ENCODE measurements around the gene KBTBD12. TPM values are rescaled to one million over a fixed set of nuclear protein-coding genes. Genes with fewer than 3 reads are reported as not detected.

KBTBD12 gene
- total RNA-seq, 4 donors from 2014 or later: 3.3 to 17.5 (median 4.3) TPM

- no peak overlapping the region for H3K27ac ChIP-seq
- H3K27me3 ChIP-seq: no peaks in the 10 kb centered on the region
- H3K4me3 ChIP-seq: no peak overlapping the region
- 100% methylated on average over 1 of the region's 1 CpG; no CpG with 5 or more reads in 1 of the 2 donors for whole genome bisulfite sequencing, 2 donors (ENCODE audit: low coverage in 1 of 2)
- TF ChIP-seq CTCF (IDR thresholded peaks at IDR 0.05): no peak
- TF ChIP-seq POLR2AphosphoS5 (IDR thresholded peaks at IDR 0.05): no peak
- TF ChIP-seq EP300 (IDR thresholded peaks at IDR 0.05; ENCODE audit: low read depth): no peak
- TF ChIP-seq POLR2A (IDR thresholded peaks at IDR 0.05): no peak
- no peaks in the 10 kb centered on the region for H3K9me3 ChIP-seq
- intact Hi-C loops (cut with DNase I; ENCODE audit: low total_unique reads) (no loop called here), in situ Hi-C loops (cut with MboI; ENCODE audit: low pct_ligation_motif_present in 1 of 4, low pct_unique_long_range_greater_than_20kb in 1 of 4, low sequenced_read_pairs in 3 of 4) (no loop called here)
- DNase-seq: no peak
- no peaks in the 10 kb centered on the region for H3K4me1 ChIP-seq
- no peaks in the 10 kb centered on the region for H3K36me3 ChIP-seq
Measured at GRCh38 chr3:127933396-127933795, 18.4 kb downstream of the KBTBD12 start.

- Histone ChIP-seq H3K27ac (no peak overlapping the region), H3K36me3 (no peaks in the 10 kb centered on the region), H3K27me3 (no peaks in the 10 kb centered on the region), H3K9me3 (peaks cover 0 to 7% of the 10 kb centered on the region in 2 donors), H3K4me3 (no peak overlapping the region), H3K4me1 (peaks cover 0 to 9% (median 0%) of the 10 kb centered on the region in 4 donors)
- no peak for TF ChIP-seq POLR2A (IDR thresholded peaks at IDR 0.05)
- TF ChIP-seq POLR2AphosphoS5 (IDR thresholded peaks at IDR 0.05): no peak
- no peak for TF ChIP-seq CTCF (IDR thresholded peaks at IDR 0.05)
- no peak for TF ChIP-seq EP300 (IDR thresholded peaks at IDR 0.05; ENCODE audit: low read depth)
- intact Hi-C loops (cut with DNase I; ENCODE audit: low total_unique reads): no loop called here
- WGBS, 2 donors (ENCODE audit: low coverage in 1 of 2): 93 to 98% methylated on average over 4 of the region's 4 CpGs
- in situ Hi-C loops (cut with MboI; ENCODE audit: low pct_ligation_motif_present in 1 of 4, low pct_unique_long_range_greater_than_20kb in 1 of 4, low sequenced_read_pairs in 3 of 4): no loop called here
- DNase-seq: no peak
Measured at GRCh38 chr3:127938800-127939199, 23.8 kb downstream of the KBTBD12 start.

GRCh38 chr3:127940116-127940515 is 25.1 kb downstream of the KBTBD12 start:
- DNase-seq: no peak
- Histone ChIP-seq H3K27me3 (no peaks in the 10 kb centered on the region), H3K27ac (peak overlapping the region in 1 of 4 donors; percentile 16), H3K36me3 (no peaks in the 10 kb centered on the region), H3K4me3 (no peak overlapping the region), H3K9me3 (peaks cover 0 to 7% of the 10 kb centered on the region in 2 donors), H3K4me1 (peaks cover 0 to 9% (median 0%) of the 10 kb centered on the region in 4 donors)
- WGBS, 2 donors (ENCODE audit: low coverage in 1 of 2): 44 to 50% methylated on average over 2 of the region's 2 CpGs
- intact Hi-C loops (cut with DNase I; ENCODE audit: low total_unique reads) (no loop called here), in situ Hi-C loops (cut with MboI; ENCODE audit: low pct_ligation_motif_present in 1 of 4, low pct_unique_long_range_greater_than_20kb in 1 of 4, low sequenced_read_pairs in 3 of 4) (no loop called here)
- TF ChIP-seq EP300 (IDR thresholded peaks at IDR 0.05; ENCODE audit: low read depth) (no peak), POLR2AphosphoS5 (IDR thresholded peaks at IDR 0.05) (no peak), POLR2A (IDR thresholded peaks at IDR 0.05) (no peak), CTCF (IDR thresholded peaks at IDR 0.05) (no peak)

GRCh38 chr3:127942613-127943012 is 27.6 kb downstream of the KBTBD12 start:
- no peak for TF ChIP-seq EP300 (IDR thresholded peaks at IDR 0.05; ENCODE audit: low read depth)
- TF ChIP-seq POLR2AphosphoS5 (IDR thresholded peaks at IDR 0.05): no peak
- TF ChIP-seq POLR2A (IDR thresholded peaks at IDR 0.05): no peak
- no peak for TF ChIP-seq CTCF (IDR thresholded peaks at IDR 0.05)
- intact Hi-C loops (cut with DNase I; ENCODE audit: low total_unique reads) (no loop called here), in situ Hi-C loops (cut with MboI; ENCODE audit: low pct_ligation_motif_present in 1 of 4, low pct_unique_long_range_greater_than_20kb in 1 of 4, low sequenced_read_pairs in 3 of 4) (no loop called here)
- DNase-seq: no peak
- H3K27ac ChIP-seq: no peak overlapping the region
- no peaks in the 10 kb centered on the region for H3K36me3 ChIP-seq
- H3K9me3 ChIP-seq: peaks cover 0 to 7% of the 10 kb centered on the region in 2 donors
- no peak overlapping the region for H3K4me3 ChIP-seq
- no peaks in the 10 kb centered on the region for H3K27me3 ChIP-seq
- peaks cover 0 to 9% (median 0%) of the 10 kb centered on the region in 4 donors for H3K4me1 ChIP-seq

Measured in transverse colon (tissue), 4 donors.